Trophoblast cell (in vitro differentiated cells and primary cell): ENCODE measurements around the gene PELI3.
A peak's percentile ranks its signal among the peaks of the same experiment; 100 is the strongest.

Source experiments
- DNase-seq, 2 donors: peaks; one replicate each; pipeline ENCODE4 v3.0.0-alpha.2; 2016
- H2AFZ ChIP-seq: 2 replicates; pipeline ENCODE4 v1.6.1; 2013; ENCODE audit warnings: low read length, moderate library complexity, mild to moderate bottlenecking; ENCODE audit not compliant: insufficient read depth, poor library complexity
- H2AK5ac ChIP-seq: 2 replicates; pipeline ENCODE4 v1.6.1; 2013; ENCODE audit warnings: mild to moderate bottlenecking, low read length
- H2BK120ac ChIP-seq: 2 replicates; pipeline ENCODE4 v1.6.1; 2013; ENCODE audit warnings: low read length, mild to moderate bottlenecking, moderate library complexity; ENCODE audit not compliant: insufficient read depth, poor library complexity
- H2BK12ac ChIP-seq: 2 replicates; pipeline ENCODE4 v1.6.1; 2013; ENCODE audit warnings: mild to moderate bottlenecking, low read length, moderate library complexity
- H2BK5ac ChIP-seq: 2 replicates; pipeline ENCODE4 v1.6.1; 2013; ENCODE audit warnings: low read length, low read depth, moderate library complexity, mild to moderate bottlenecking; ENCODE audit not compliant: poor library complexity
- H3K14ac ChIP-seq: 2 replicates; pipeline ENCODE4 v1.6.1; 2013; ENCODE audit warnings: mild to moderate bottlenecking, low read length
- H3K18ac ChIP-seq: 2 replicates; pipeline ENCODE4 v1.6.1; 2013; ENCODE audit warnings: mild to moderate bottlenecking, low read length
- H3K23ac ChIP-seq: 2 replicates; pipeline ENCODE4 v1.6.1; 2013; ENCODE audit warnings: low read length
- H3K27ac ChIP-seq: 2 replicates; pipeline ENCODE4 v1.5.1; 2013; ENCODE audit warnings: low read depth, mild to moderate bottlenecking, inconsistent platforms, low read length, moderate library complexity
- H3K27me3 ChIP-seq: 2 replicates; pipeline ENCODE4 v1.6.1; 2013; ENCODE audit warnings: inconsistent platforms, mild to moderate bottlenecking, low read length, moderate library complexity; ENCODE audit not compliant: insufficient read depth
- H3K36me3 ChIP-seq, 2 experiments: 1 replicate in 1 of 2; 2 replicates in 1 of 2; pipeline ENCODE4 v1.6.1; 2013; ENCODE audit warnings: low read length in 2 of 2, mild to moderate bottlenecking in 2 of 2, moderate library complexity in 1 of 2; ENCODE audit not compliant: insufficient read depth in 2 of 2, control insufficient read depth in 1 of 2
- H3K4ac ChIP-seq: 2 replicates; pipeline ENCODE4 v1.6.1; 2013; ENCODE audit warnings: low read depth, mild to moderate bottlenecking, low read length, moderate library complexity
- H3K4me1 ChIP-seq, 2 experiments: 1 replicate in 1 of 2; 2 replicates in 1 of 2; pipeline ENCODE4 v1.6.1; 2013; ENCODE audit warnings: low read length in 2 of 2, mild to moderate bottlenecking in 2 of 2, moderate library complexity in 1 of 2; ENCODE audit not compliant: insufficient read depth in 2 of 2, control insufficient read depth in 1 of 2
- H3K4me2 ChIP-seq: 2 replicates; pipeline ENCODE4 v1.6.1; 2013; ENCODE audit warnings: inconsistent platforms, mild to moderate bottlenecking, low read length, moderate library complexity
- H3K4me3 ChIP-seq: 2 replicates; pipeline ENCODE4 v1.5.1; 2013; ENCODE audit warnings: mild to moderate bottlenecking, low read depth, low read length, inconsistent platforms
- H3K79me1 ChIP-seq: one replicate; pipeline ENCODE4 v1.6.1; 2013; ENCODE audit warnings: low read length
- H3K79me2 ChIP-seq: 2 replicates; pipeline ENCODE4 v1.6.1; 2013; ENCODE audit warnings: low read length, mild to moderate bottlenecking; ENCODE audit not compliant: control insufficient read depth, insufficient read depth, poor library complexity
- H3K9ac ChIP-seq: 2 replicates; pipeline ENCODE4 v1.6.1; 2013; ENCODE audit warnings: mild to moderate bottlenecking, low read length
- H3K9me3 ChIP-seq: 2 replicates; pipeline ENCODE4 v1.6.1; 2013; ENCODE audit warnings: low read depth, mild to moderate bottlenecking, control low read depth, inconsistent platforms, low read length; ENCODE audit not compliant: insufficient read depth
- H4K12ac ChIP-seq: 2 replicates; pipeline ENCODE4 v1.6.1; 2013; ENCODE audit warnings: low read depth, mild to moderate bottlenecking, low read length, moderate library complexity
- H4K8ac ChIP-seq: 2 replicates; pipeline ENCODE4 v1.6.1; 2013; ENCODE audit warnings: low read depth, mild to moderate bottlenecking, low read length, moderate library complexity
- H4K91ac ChIP-seq: one replicate; pipeline ENCODE4 v1.6.1; 2013; ENCODE audit warnings: low read depth, mild to moderate bottlenecking, low read length, moderate library complexity
- WGBS: extraction: QIAGEN DNeasy Blood & Tissue Kit; methylation state at CpG from one replicate; pipeline ENCODE4 v1.1.7; 2013; ENCODE audit warnings: missing lambda C conversion rate; ENCODE audit not compliant: insufficient read length, insufficient coverage; ENCODE audit errors: extremely low coverage; 5-methylcytosine and 5-hydroxymethylcytosine counted together

The PELI3 gene

GRCh38 chr11:66510271-66510989, 43.7 kb downstream of the PELI3 start, which contains the start of gene BBS1:
TSS of gene BBS1 (plus strand) at chr11:66510635. CDS start at chr11:66510660, 25 bp downstream.
- Histone ChIP-seq H2BK5ac (peak within 1 kb of the TSS; percentile 24), H3K79me2 (peaks cover 3% of the 10 kb centered on the region), H3K4me3 (peak within 1 kb of the TSS; percentile 86), H4K12ac (peak within 1 kb of the TSS; percentile 86), H3K9me3 (peaks cover 2% of the 10 kb centered on the region), H3K23ac (no peak within 1 kb of the TSS), H2AK5ac (peak within 1 kb of the TSS; percentile 85), H2BK12ac (no peak within 1 kb of the TSS), H3K79me1 (peaks cover 2% of the 10 kb centered on the region), H3K9ac (peak within 1 kb of the TSS; percentile 81), H3K18ac (peak within 1 kb of the TSS; percentile 50), H3K27ac (peak within 1 kb of the TSS; percentile 64), H4K91ac (peak within 1 kb of the TSS; percentile 63), H3K4me2 (peak within 1 kb of the TSS; percentile 84), H4K8ac (peak within 1 kb of the TSS; percentile 94), H3K36me3 (peaks cover 18 to 27% of the 10 kb centered on the region in 2 experiments), H2BK120ac (peak within 1 kb of the TSS; percentile 13), H3K4ac (peak within 1 kb of the TSS; percentile 73), H3K27me3 (no peaks in the 10 kb centered on the region), H3K14ac (peak within 1 kb of the TSS; percentile 26), H3K4me1 (peaks cover 3 to 4% of the 10 kb centered on the region in 2 experiments), H2AFZ (peak within 1 kb of the TSS; percentile 53)
- DNase-seq = peak; percentile 78 to 91
- no CpG with 5 or more reads among the region's 31 CpGs for WGBS

- H3K79me2 ChIP-seq = peaks cover 3% of the 10 kb centered on the region
- no peak overlapping the region for H3K27ac ChIP-seq
- H2BK5ac ChIP-seq = peak overlapping the region; percentile 24
- H3K9me3 ChIP-seq = peaks cover 2% of the 10 kb centered on the region
- H3K4me3 ChIP-seq = peak overlapping the region; percentile 86
- H4K8ac ChIP-seq = peak overlapping the region; percentile 94
- peak overlapping the region; percentile 85 for H2AK5ac ChIP-seq
- H2AFZ ChIP-seq = peak overlapping the region; percentile 53
- H3K4me2 ChIP-seq = peak overlapping the region; percentile 84
- WGBS = no CpG with 5 or more reads among the region's 5 CpGs
- H3K23ac ChIP-seq = no peak overlapping the region
- H3K36me3 ChIP-seq = peaks cover 20 to 29% of the 10 kb centered on the region in 2 experiments
- H3K4me1 ChIP-seq = peaks cover 3 to 4% of the 10 kb centered on the region in 2 experiments
- peak overlapping the region; percentile 31 for H4K91ac ChIP-seq
- peak overlapping the region; percentile 50 for H3K18ac ChIP-seq
- H3K27me3 ChIP-seq = no peaks in the 10 kb centered on the region
- DNase-seq = no peak
- H4K12ac ChIP-seq = peak overlapping the region; percentile 70
- peak overlapping the region; percentile 26 for H3K14ac ChIP-seq
- peak overlapping the region; percentile 81 for H3K9ac ChIP-seq
- no peak overlapping the region for H2BK120ac ChIP-seq
- peak overlapping the region; percentile 73 for H3K4ac ChIP-seq
- peaks cover 2% of the 10 kb centered on the region for H3K79me1 ChIP-seq
- no peak overlapping the region for H2BK12ac ChIP-seq
Observed at GRCh38 chr11:66510990-66511339, 44.3 kb downstream of the PELI3 start.

- H2BK5ac ChIP-seq = no peak overlapping the region
- H2BK12ac ChIP-seq = no peak overlapping the region
- H3K27ac ChIP-seq = no peak overlapping the region
- H3K9me3 ChIP-seq = peaks cover 1% of the 10 kb centered on the region
- H3K27me3 ChIP-seq = no peaks in the 10 kb centered on the region
- no peak overlapping the region for H2AFZ ChIP-seq
- H3K4me2 ChIP-seq = no peak overlapping the region
- no peak for DNase-seq
- WGBS = no CpG with 5 or more reads among the region's 11 CpGs
- H4K91ac ChIP-seq = no peak overlapping the region
- H4K12ac ChIP-seq = no peak overlapping the region
- no peak overlapping the region for H3K4ac ChIP-seq
- H3K79me2 ChIP-seq = no peaks in the 10 kb centered on the region
- H2BK120ac ChIP-seq = no peak overlapping the region
- H3K79me1 ChIP-seq = no peaks in the 10 kb centered on the region
- no peak overlapping the region for H3K23ac ChIP-seq
- H2AK5ac ChIP-seq = no peak overlapping the region
- H3K36me3 ChIP-seq = peaks cover 30 to 41% of the 10 kb centered on the region in 2 experiments
- no peak overlapping the region for H3K18ac ChIP-seq
- H3K9ac ChIP-seq = no peak overlapping the region
- no peak overlapping the region for H3K14ac ChIP-seq
- no peak overlapping the region for H3K4me3 ChIP-seq
- no peak overlapping the region for H4K8ac ChIP-seq
- no peaks in the 10 kb centered on the region for H3K4me1 ChIP-seq
Observed at GRCh38 chr11:66523611-66524010, 56.9 kb downstream of the PELI3 start.

- Histone ChIP-seq H3K27ac (no peak overlapping the region), H3K79me1 (no peaks in the 10 kb centered on the region), H3K18ac (no peak overlapping the region), H4K91ac (no peak overlapping the region), H3K23ac (no peak overlapping the region), H2AK5ac (no peak overlapping the region), H3K79me2 (no peaks in the 10 kb centered on the region), H3K27me3 (no peaks in the 10 kb centered on the region), H3K4me3 (no peak overlapping the region), H2BK12ac (no peak overlapping the region), H2AFZ (no peak overlapping the region), H4K8ac (no peak overlapping the region), H3K14ac (no peak overlapping the region), H3K4me1 (no peaks in the 10 kb centered on the region), H3K36me3 (peaks cover 29 to 37% of the 10 kb centered on the region in 2 experiments), H2BK120ac (no peak overlapping the region), H3K4ac (no peak overlapping the region), H3K9ac (no peak overlapping the region), H4K12ac (no peak overlapping the region), H3K9me3 (peaks cover 1% of the 10 kb centered on the region), H3K4me2 (no peak overlapping the region), H2BK5ac (no peak overlapping the region)
- WGBS = no CpG with 5 or more reads among the region's 10 CpGs
- no peak for DNase-seq
Observed at GRCh38 chr11:66524304-66525040, 57.8 kb downstream of the PELI3 start.
